Activated CD8-positive, alpha-beta T cell treated with anti-CD3 and anti-CD28 coated beads for 36 hours (primary cell): ENCODE results near the gene ARFIP1. TPM values are rescaled to one million over a fixed set of nuclear protein-coding genes. Genes with fewer than 3 reads are reported as not detected.

Experiments used
- ATAC-seq: fragments of 200-7000 bp; cut with Tn5 transposase; one replicate; pipeline ENCODE4 v1.10.0; 2021; ENCODE audit warnings: mild to moderate bottlenecking, moderate library complexity
- CTCF ChIA-PET: fragments of 350-600 bp; sonication (Branson Sonifier 250); formaldehyde crosslinking; loops from one replicate; lab custom pipeline; 2021; ENCODE audit warnings: antibody characterized with exemption; lab: Charles Lee
- POLR2A ChIA-PET: fragments of 350-600 bp; sonication (Branson Sonifier 250); formaldehyde crosslinking; loops from one replicate; lab custom pipeline; 2021; ENCODE audit warnings: antibody characterized with exemption; lab: Charles Lee
- DNase-seq: peaks from one replicate; pipeline ENCODE4 v3.0.0-alpha.2; 2020
- H3K27ac Mint-ChIP-seq: one replicate; pipeline ENCODE4 v1.8.0; 2021; ENCODE audit warnings: mild to moderate bottlenecking, mixed read lengths
- H3K27me3 Mint-ChIP-seq: one replicate; pipeline ENCODE4 v1.8.0; 2021; ENCODE audit warnings: mixed read lengths
- H3K36me3 Mint-ChIP-seq: one replicate; pipeline ENCODE4 v1.8.0; 2021; ENCODE audit warnings: low read depth, mixed read lengths
- H3K4me1 Mint-ChIP-seq: one replicate; pipeline ENCODE4 v1.8.0; 2021; ENCODE audit warnings: low read depth, mixed read lengths
- H3K4me3 Mint-ChIP-seq: one replicate; pipeline ENCODE4 v1.8.0; 2021; ENCODE audit warnings: mild to moderate bottlenecking, moderate library complexity, mixed read lengths
- H3K9me3 Mint-ChIP-seq: one replicate; pipeline ENCODE4 v1.8.0; 2021; ENCODE audit warnings: mixed read lengths
- intact Hi-C: fragments of 100-400 bp; cut with micrococcal nuclease; formaldehyde crosslinking; loops from one replicate; pipeline ENCODE4 v1.10.0; 2022
- total RNA-seq, 2 experiments: library from RNA; stranded (reverse); gene quantifications; one replicate each; pipeline ENCODE4 v1.2.3, GENCODE V29; 2021
- TF ChIP-seq, protein P1 (sequence below): fragments of 200-600 bp; IDR thresholded peaks from one replicate; pipeline ENCODE4 v1.8.0; 2022; ENCODE audit warnings: antibody characterized with exemption, mild to moderate bottlenecking

The ARFIP1 gene
- total RNA-seq, 2 experiments from 2014 or later, result 7.2 to 8.9 TPM

DNA sequence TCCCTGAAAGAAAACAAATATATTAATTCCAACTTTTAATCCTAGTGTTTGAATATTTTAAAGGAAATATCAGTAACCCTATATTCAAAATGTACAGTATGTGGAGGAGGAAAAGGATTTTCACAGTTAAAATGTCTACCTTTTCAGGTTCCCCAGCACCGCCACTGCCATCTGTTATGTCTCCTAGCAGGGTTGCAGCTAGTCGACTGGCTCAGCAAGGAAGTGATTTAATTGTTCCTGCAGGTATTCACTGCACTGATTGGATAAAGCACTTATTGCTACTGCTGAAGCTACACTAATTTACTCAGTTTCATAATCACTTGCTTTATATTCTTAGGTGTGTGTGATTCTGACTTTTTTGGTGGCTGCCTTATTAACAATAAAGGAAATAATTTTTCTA, 90.9 kb downstream of the ARFIP1 start:
- TF ChIP-seq, protein P1, sequence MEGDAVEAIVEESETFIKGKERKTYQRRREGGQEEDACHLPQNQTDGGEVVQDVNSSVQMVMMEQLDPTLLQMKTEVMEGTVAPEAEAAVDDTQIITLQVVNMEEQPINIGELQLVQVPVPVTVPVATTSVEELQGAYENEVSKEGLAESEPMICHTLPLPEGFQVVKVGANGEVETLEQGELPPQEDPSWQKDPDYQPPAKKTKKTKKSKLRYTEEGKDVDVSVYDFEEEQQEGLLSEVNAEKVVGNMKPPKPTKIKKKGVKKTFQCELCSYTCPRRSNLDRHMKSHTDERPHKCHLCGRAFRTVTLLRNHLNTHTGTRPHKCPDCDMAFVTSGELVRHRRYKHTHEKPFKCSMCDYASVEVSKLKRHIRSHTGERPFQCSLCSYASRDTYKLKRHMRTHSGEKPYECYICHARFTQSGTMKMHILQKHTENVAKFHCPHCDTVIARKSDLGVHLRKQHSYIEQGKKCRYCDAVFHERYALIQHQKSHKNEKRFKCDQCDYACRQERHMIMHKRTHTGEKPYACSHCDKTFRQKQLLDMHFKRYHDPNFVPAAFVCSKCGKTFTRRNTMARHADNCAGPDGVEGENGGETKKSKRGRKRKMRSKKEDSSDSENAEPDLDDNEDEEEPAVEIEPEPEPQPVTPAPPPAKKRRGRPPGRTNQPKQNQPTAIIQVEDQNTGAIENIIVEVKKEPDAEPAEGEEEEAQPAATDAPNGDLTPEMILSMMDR, result no peak
- Mint-ChIP-seq H3K27ac (no peak overlapping the region), H3K27me3 (no peaks in the 10 kb centered on the region), H3K36me3 (peaks cover 16% of the 10 kb centered on the region), H3K9me3 (no peaks in the 10 kb centered on the region), H3K4me1 (no peaks in the 10 kb centered on the region), H3K4me3 (no peak overlapping the region)
- no peak for ATAC-seq
- ChIA-PET POLR2A (no interaction called here), CTCF (interaction anchor here (0.7 kb wide), 1 partner anchor 257 kb away, joined by 4 read pairs; no protein-coding TSS in a partner anchor)
- intact Hi-C loops, result no loop called here
- DNase-seq, result no peak

DNA sequence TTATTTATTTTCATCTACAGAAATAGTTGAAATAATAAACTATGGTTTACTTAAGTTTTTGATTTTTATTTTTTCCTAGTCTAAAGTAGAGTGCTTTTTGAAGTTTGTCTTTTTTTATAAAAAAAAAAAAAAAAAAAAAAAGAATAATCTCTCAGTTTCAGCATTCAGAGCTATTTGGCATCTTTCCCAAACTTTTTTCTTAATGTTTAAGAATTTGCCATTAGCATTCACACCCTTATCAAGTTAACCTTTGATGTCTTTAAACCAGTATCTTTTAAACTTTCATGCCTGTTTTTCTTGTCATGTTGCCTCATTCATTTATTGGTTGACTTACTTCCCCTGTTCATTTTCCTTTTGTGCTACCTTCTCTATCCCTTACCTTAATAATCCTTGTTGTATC, 95.5 kb downstream of the ARFIP1 start:
- Mint-ChIP-seq H3K36me3 (peaks cover 37% of the 10 kb centered on the region), H3K27me3 (no peaks in the 10 kb centered on the region), H3K4me1 (no peaks in the 10 kb centered on the region), H3K4me3 (no peak overlapping the region), H3K27ac (no peak overlapping the region), H3K9me3 (no peaks in the 10 kb centered on the region)
- DNase-seq (no peak), ATAC-seq (no peak)
- TF ChIP-seq, protein P1, result no peak
- ChIA-PET CTCF (no interaction called here), POLR2A (no interaction called here)
- intact Hi-C loops, result no loop called here

DNA sequence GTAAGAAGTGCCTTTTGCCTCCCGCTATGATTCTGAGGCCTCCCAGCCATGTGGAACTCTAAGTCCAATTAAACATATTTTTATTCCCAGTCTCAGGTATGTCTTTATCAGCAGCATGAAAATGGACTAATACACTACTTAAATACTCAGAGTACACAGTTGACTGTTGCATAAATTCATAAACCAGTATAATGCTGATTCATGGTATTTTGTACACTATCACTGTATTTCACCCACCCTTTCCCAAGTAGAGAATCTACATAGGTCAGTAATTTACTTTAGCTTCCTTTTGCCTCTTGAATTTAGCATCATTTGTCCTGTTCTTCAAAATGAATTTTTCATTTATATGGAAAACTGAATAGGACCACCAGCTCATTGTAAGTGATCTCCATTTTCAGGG, 98.1 kb downstream of the ARFIP1 start:
- Mint-ChIP-seq H3K4me3 (no peak overlapping the region), H3K9me3 (no peaks in the 10 kb centered on the region), H3K27me3 (no peaks in the 10 kb centered on the region), H3K27ac (no peak overlapping the region), H3K36me3 (peaks cover 36% of the 10 kb centered on the region), H3K4me1 (no peaks in the 10 kb centered on the region)
- intact Hi-C loops, result no loop called here
- TF ChIP-seq, protein P1, result no peak
- DNase-seq (no peak), ATAC-seq (no peak)
- ChIA-PET CTCF (no interaction called here), POLR2A (no interaction called here)

DNA sequence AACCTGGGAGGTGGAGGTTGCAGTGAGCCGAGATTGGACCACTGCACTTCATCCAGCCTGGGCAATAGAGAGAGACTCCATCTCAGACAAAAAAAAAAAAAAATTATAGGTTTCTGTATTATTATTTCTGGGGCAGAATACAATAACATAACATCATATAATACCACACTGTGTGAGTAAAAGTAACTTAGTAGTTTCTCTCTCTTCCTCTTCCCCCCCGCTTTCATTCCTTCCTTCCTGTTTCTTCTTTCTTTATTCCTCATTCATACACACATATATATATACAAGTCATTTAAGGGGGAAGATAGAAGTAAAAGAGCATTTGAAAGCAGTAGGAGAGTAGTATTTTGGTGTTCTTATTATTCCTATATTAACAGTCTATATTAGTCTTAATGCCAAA, 100.5 kb downstream of the ARFIP1 start:
- Mint-ChIP-seq H3K36me3 (peaks cover 25% of the 10 kb centered on the region), H3K4me1 (no peaks in the 10 kb centered on the region), H3K9me3 (no peaks in the 10 kb centered on the region), H3K27ac (no peak overlapping the region), H3K4me3 (no peak overlapping the region), H3K27me3 (no peaks in the 10 kb centered on the region)
- ChIA-PET CTCF (no interaction called here), POLR2A (no interaction called here)
- DNase-seq (no peak), ATAC-seq (no peak)
- intact Hi-C loops, result no loop called here
- TF ChIP-seq, protein P1, result no peak

DNA sequence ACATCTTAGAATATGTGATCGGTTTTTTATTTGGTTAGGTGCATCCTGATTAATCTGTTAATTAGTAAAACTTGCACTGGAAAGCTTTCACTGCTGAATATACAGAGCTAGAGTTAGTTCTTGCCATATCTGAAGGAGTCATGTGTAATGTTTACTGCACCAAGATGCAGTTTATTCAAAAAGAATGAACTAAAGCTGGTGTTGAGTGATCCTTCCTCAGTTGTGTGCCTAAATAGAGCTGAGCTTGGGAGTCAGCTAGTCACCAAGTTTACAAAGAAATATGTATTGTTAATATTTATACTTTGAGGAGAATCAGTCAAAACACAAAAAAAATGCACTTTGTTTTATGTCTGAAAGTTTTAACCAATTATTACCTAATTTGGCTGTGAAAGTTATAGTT, 102.2 kb downstream of the ARFIP1 start:
- Mint-ChIP-seq H3K4me1 (no peaks in the 10 kb centered on the region), H3K36me3 (peaks cover 10% of the 10 kb centered on the region), H3K9me3 (no peaks in the 10 kb centered on the region), H3K27me3 (no peaks in the 10 kb centered on the region), H3K27ac (no peak overlapping the region), H3K4me3 (no peak overlapping the region)
- DNase-seq (no peak), ATAC-seq (no peak)
- intact Hi-C loops, result no loop called here
- ChIA-PET CTCF (interaction anchor here (0.6 to 2.0 kb wide), 2 partner anchors 9 to 26 kb away, joined by 3 to 4 read pairs; no protein-coding TSS in a partner anchor), POLR2A (no interaction called here)
- TF ChIP-seq, protein P1, result no peak
